Astrocyte (in vitro differentiated cells and primary cell): ENCODE measurements around the gene NR1D1. TPM values are rescaled to one million over a fixed set of nuclear protein-coding genes. Genes with fewer than 3 reads are reported as not detected.

Experiments used
- DNase-seq: peaks from one replicate; pipeline ENCODE4 v3.0.0-alpha.2; 2010; ENCODE audit warnings: low read depth
- FAIRE-seq: peaks from 2 replicates; lab custom pipeline; 2011; peaks lifted over from hg19 to GRCh38; lab: Jason Lieb, UNC
- H2AFZ ChIP-seq: 2 replicates; pipeline ENCODE4 v1.6.0; 2012; ENCODE audit warnings: low read depth, low read length, inconsistent platforms
- H3K27ac ChIP-seq: 2 replicates; pipeline ENCODE4 v1.5.1; 2011; ENCODE audit warnings: low read depth, low read length, inconsistent platforms
- H3K27me3 ChIP-seq: 2 replicates; pipeline ENCODE4 v1.6.0; 2011; ENCODE audit warnings: low read length, inconsistent platforms; ENCODE audit not compliant: insufficient read depth
- H3K36me3 ChIP-seq: 2 replicates; pipeline ENCODE4 v1.5.1; 2011; ENCODE audit warnings: low read length, inconsistent platforms; ENCODE audit not compliant: insufficient read depth
- H3K4me1 ChIP-seq: 2 replicates; pipeline ENCODE4 v1.5.1; 2011; ENCODE audit warnings: low read length, inconsistent platforms; ENCODE audit not compliant: insufficient read depth
- H3K4me2 ChIP-seq: 2 replicates; pipeline ENCODE4 v1.6.0; 2012; ENCODE audit warnings: low read length, inconsistent platforms
- H3K4me3 ChIP-seq: 2 replicates; pipeline ENCODE4 v1.5.1; 2011; ENCODE audit warnings: low read depth, mild to moderate bottlenecking, low read length, inconsistent platforms; ENCODE audit not compliant: insufficient read depth
- H3K79me2 ChIP-seq: 2 replicates; pipeline ENCODE4 v1.6.0; 2012; ENCODE audit warnings: mild to moderate bottlenecking, low read length, inconsistent platforms; ENCODE audit not compliant: insufficient read depth
- H3K9ac ChIP-seq: 2 replicates; pipeline ENCODE4 v1.6.0; 2012; ENCODE audit warnings: mild to moderate bottlenecking, low read length, inconsistent platforms
- H3K9me3 ChIP-seq: 2 replicates; pipeline ENCODE4 v1.5.1; 2012; ENCODE audit warnings: low read depth, mild to moderate bottlenecking, low read length, inconsistent platforms; ENCODE audit not compliant: insufficient read depth
- H4K20me1 ChIP-seq: 2 replicates; pipeline ENCODE4 v1.6.0; 2012; ENCODE audit warnings: low read length, inconsistent platforms; ENCODE audit not compliant: insufficient read depth
- H3K27ac Mint-ChIP-seq: one replicate; pipeline ENCODE4 v1.8.0; 2021; ENCODE audit warnings: mild to moderate bottlenecking, mixed read lengths; ENCODE audit not compliant: unreplicated experiment
- H3K27me3 Mint-ChIP-seq: one replicate; pipeline ENCODE4 v1.8.0; 2021; ENCODE audit warnings: low read depth, mixed read lengths; ENCODE audit not compliant: unreplicated experiment
- H3K36me3 Mint-ChIP-seq: one replicate; pipeline ENCODE4 v1.8.0; 2021; ENCODE audit warnings: low read depth, mixed read lengths; ENCODE audit not compliant: unreplicated experiment
- H3K4me1 Mint-ChIP-seq: one replicate; pipeline ENCODE4 v1.8.0; 2021; ENCODE audit warnings: low read depth, mixed read lengths; ENCODE audit not compliant: unreplicated experiment
- H3K4me3 Mint-ChIP-seq: one replicate; pipeline ENCODE4 v1.8.0; 2021; ENCODE audit warnings: mild to moderate bottlenecking, moderate library complexity, mixed read lengths; ENCODE audit not compliant: unreplicated experiment
- H3K9me3 Mint-ChIP-seq: one replicate; pipeline ENCODE4 v1.8.0; 2021; ENCODE audit warnings: mild to moderate bottlenecking, mixed read lengths; ENCODE audit not compliant: unreplicated experiment
- EZH2 ChIP-seq: IDR thresholded peaks from 2 replicates; pipeline ENCODE4 v1.6.1; 2012; ENCODE audit warnings: mild to moderate bottlenecking, low read length, inconsistent platforms; ENCODE audit not compliant: insufficient read depth
- total RNA-seq: library from RNA; stranded (reverse); gene quantifications from 2 replicates; pipeline ENCODE4 v1.2.1, GENCODE V29; 2021
- TF ChIP-seq, protein P1 (sequence below): IDR thresholded peaks from 2 replicates; pipeline ENCODE4 v1.5.1; 2011; ENCODE audit warnings: low read depth, mild to moderate bottlenecking, inconsistent platforms, low read length, moderate library complexity; ENCODE audit not compliant: insufficient read depth

The NR1D1 gene
- total RNA-seq, 1 donor from 2014 or later, result 8.7 TPM

DNA sequence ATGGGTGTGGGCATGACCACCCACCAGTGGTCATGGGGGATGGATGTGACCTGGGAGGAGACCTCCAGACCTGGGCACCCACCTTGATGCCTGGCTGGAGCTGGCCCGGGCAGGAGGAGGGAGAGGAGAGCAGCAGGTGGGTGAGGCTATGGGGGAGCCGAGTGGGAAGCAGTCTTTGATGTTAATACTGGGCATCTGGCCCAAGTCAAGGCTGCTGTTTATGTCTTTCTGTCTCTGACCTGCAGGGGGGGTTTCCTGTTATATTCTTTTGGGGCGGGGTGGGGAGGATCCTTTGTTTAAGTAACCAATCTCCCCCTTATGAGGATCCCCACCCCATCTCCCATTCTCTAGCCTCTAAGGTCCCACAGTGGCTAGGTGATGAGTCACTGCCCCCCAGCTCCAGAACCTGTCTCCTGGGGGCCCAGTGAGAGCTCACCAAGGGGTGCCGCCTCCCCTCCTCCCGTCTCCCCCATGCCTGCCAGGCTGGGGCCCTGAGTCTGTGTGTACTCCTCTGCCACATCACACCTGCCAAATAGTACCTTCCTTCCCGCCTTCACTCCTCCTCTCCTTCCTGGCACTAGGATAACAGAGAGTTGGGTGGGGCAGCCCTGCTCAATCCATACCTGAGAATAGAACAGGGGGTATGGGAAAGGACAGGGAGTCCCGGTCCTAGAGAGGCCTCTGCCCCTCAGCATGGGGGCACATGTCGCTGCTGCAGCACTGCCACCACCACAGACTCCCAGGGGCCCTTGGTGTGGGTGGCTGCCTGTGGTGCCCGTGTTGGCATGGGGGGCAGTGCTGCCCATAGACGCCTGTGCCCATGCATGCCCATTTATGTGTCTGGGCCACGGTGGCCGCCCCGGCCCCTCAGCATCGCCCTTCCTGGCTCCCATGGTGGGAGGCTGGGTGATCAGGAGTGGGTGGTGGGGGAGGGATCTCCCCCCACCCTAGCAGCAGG lies 30.4 kb downstream of the NR1D1 start:
- Mint-ChIP-seq H3K27ac (peak overlapping the region; percentile 29), H3K4me1 (peaks cover 46% of the 10 kb centered on the region), H3K9me3 (peaks cover 1% of the 10 kb centered on the region), H3K27me3 (peaks cover 2% of the 10 kb centered on the region), H3K36me3 (peaks cover 3% of the 10 kb centered on the region), H3K4me3 (no peak overlapping the region)
- no peak for FAIRE-seq
- TF ChIP-seq EZH2, result no peak
- TF ChIP-seq, protein P1, sequence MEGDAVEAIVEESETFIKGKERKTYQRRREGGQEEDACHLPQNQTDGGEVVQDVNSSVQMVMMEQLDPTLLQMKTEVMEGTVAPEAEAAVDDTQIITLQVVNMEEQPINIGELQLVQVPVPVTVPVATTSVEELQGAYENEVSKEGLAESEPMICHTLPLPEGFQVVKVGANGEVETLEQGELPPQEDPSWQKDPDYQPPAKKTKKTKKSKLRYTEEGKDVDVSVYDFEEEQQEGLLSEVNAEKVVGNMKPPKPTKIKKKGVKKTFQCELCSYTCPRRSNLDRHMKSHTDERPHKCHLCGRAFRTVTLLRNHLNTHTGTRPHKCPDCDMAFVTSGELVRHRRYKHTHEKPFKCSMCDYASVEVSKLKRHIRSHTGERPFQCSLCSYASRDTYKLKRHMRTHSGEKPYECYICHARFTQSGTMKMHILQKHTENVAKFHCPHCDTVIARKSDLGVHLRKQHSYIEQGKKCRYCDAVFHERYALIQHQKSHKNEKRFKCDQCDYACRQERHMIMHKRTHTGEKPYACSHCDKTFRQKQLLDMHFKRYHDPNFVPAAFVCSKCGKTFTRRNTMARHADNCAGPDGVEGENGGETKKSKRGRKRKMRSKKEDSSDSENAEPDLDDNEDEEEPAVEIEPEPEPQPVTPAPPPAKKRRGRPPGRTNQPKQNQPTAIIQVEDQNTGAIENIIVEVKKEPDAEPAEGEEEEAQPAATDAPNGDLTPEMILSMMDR, result peak; percentile 6
- Histone ChIP-seq H3K9me3 (no peaks in the 10 kb centered on the region), H2AFZ (no peak overlapping the region), H3K4me3 (no peak overlapping the region), H4K20me1 (peaks cover 25% of the 10 kb centered on the region), H3K36me3 (no peaks in the 10 kb centered on the region), H3K4me1 (peaks cover 53% of the 10 kb centered on the region), H3K79me2 (peaks cover 36% of the 10 kb centered on the region), H3K27me3 (no peaks in the 10 kb centered on the region), H3K4me2 (peak overlapping the region; percentile 83), H3K27ac (no peak overlapping the region), H3K9ac (no peak overlapping the region)
- DNase-seq, result peak; percentile 21

DNA sequence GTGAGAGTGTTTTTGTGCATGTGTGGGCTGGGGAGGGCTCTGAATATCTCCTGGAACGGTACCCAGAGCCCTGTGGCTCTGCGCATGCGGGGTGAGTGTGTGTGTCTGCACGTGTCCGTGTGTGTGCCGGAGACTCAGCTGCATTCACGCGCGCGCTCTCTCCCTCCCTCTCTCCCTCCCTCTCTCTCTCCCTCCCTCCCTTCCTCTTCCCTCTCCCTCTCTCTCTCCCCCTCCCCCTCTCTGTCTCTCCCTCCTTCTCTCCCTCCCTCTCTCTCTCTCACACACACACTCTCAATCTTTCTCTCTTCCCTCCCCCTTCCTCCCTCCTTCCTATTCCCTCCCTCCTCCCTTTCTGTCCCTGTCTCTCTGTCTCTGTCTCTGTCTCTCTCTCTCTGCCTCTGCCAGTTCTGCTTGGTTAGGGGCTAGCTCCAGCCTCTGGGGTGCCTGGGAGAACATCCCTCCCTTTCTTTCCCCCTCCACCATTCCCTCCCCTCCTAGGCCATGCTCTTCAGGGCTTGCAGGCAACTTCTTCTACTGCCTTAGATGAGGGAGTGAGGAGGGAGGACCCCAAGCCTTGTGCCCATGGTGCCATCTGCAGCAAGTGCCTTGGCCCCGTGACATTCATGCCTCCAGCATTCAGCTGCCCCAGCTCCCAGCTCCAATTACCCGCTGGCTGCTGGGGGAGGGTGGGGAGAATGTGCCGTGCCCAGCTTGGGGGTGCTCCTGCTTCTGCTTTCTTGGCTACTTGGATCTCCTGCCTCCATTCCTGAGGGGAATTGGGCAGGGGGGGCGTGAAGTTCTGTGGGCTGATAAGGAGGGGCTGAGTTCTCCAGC lies 31.3 kb downstream of the NR1D1 start:
- peaks cover 50% of the 10 kb centered on the region for H3K4me1 Mint-ChIP-seq
- peak overlapping the region; percentile 75 for H2AFZ ChIP-seq
- peak; percentile 73 for DNase-seq
- TF ChIP-seq, protein P1, result no peak
- TF ChIP-seq EZH2, result no peak
- H3K36me3 Mint-ChIP-seq, result peaks cover 3% of the 10 kb centered on the region
- H3K9ac ChIP-seq, result peak overlapping the region; percentile 37
- peaks cover 28% of the 10 kb centered on the region for H4K20me1 ChIP-seq
- no peaks in the 10 kb centered on the region for H3K36me3 ChIP-seq
- H3K4me1 ChIP-seq, result peaks cover 62% of the 10 kb centered on the region
- peak overlapping the region; percentile 70 for H3K4me3 Mint-ChIP-seq
- H3K9me3 Mint-ChIP-seq, result peaks cover 1% of the 10 kb centered on the region
- H3K27me3 Mint-ChIP-seq, result peaks cover 2% of the 10 kb centered on the region
- no peaks in the 10 kb centered on the region for H3K9me3 ChIP-seq
- H3K4me3 ChIP-seq, result peak overlapping the region; percentile 40
- no peaks in the 10 kb centered on the region for H3K27me3 ChIP-seq
- peaks cover 38% of the 10 kb centered on the region for H3K79me2 ChIP-seq
- H3K4me2 ChIP-seq, result peak overlapping the region; percentile 83
- H3K27ac Mint-ChIP-seq, result peak overlapping the region; percentile 53
- no peak for FAIRE-seq
- peak overlapping the region; percentile 16 for H3K27ac ChIP-seq
